Measurements from ENCODE around the gene HOXB9.

DNA sequence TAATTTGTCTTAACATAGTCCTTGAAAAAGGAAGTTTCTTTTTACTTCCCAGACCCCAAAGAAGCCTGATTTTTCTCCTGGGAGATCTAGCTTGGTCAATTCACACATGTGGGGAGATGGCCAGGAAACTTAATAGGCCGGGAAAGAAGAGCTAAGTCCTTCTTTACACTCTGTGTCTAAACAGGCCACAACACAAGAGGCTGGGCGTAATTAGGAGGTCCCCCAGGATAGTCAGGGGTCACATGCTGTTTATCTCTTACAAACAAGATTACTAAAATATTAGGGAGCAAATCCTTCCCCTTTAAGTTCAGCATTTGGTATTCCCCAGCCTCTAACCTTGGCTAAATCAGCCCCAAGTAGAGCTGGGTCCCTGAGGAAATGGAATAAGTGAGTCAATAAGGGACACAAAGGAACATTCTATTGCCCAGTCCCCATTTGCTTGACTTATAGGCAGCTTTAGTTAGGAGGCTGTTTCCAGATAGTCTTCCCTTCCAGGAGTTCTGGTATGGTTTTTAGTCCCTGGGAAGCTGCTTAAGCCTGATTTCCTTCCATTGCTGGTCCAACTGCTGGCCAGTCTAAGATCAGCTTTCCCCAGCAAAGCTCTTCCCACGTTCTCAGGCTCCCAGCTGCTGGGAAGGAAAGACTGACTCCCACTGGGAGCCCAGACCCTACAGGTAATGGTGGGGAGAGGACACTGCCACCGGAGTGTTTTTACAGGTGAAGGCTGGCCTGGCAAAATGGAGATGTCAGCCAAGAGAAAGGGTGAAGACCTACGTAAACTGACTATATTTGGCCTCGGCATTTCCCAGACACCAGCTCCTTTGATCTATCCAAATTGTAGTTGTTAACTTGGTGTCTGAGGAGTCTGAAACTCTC lies 14.1 kb upstream of the HOXB9 start:
- TF ChIP-seq, protein P1, sequence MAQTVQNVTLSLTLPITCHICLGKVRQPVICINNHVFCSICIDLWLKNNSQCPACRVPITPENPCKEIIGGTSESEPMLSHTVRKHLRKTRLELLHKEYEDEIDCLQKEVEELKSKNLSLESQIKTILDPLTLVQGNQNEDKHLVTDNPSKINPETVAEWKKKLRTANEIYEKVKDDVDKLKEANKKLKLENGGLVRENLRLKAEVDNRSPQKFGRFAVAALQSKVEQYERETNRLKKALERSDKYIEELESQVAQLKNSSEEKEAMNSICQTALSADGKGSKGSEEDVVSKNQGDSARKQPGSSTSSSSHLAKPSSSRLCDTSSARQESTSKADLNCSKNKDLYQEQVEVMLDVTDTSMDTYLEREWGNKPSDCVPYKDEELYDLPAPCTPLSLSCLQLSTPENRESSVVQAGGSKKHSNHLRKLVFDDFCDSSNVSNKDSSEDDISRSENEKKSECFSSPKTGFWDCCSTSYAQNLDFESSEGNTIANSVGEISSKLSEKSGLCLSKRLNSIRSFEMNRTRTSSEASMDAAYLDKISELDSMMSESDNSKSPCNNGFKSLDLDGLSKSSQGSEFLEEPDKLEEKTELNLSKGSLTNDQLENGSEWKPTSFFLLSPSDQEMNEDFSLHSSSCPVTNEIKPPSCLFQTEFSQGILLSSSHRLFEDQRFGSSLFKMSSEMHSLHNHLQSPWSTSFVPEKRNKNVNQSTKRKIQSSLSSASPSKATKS (CRISPR knock-in tag; IDR thresholded peaks at IDR 0.05) = no peak
- no peak for TF ChIP-seq EZH2 (conservative IDR thresholded peaks at IDR 0.05; ENCODE audit: low read depth, low read length)
- TF ChIP-seq KDM4B (CRISPR knock-in tag; IDR thresholded peaks at IDR 0.05) = no peak
- no peak for TF ChIP-seq MAZ (IDR thresholded peaks at IDR 0.05; ENCODE audit: borderline replicate concordance, low read depth, low read length)
- no peak for TF ChIP-seq MAZ (CRISPR knock-in tag; IDR thresholded peaks at IDR 0.05; ENCODE audit: low read depth)
- no peak for TF ChIP-seq BCLAF1 (IDR thresholded peaks at IDR 0.05)
- TF ChIP-seq TCF7L2 (IDR thresholded peaks at IDR 0.05; ENCODE audit: low read depth, low read length) = no peak
- no peak for TF ChIP-seq RELA (CRISPR knock-in tag; IDR thresholded peaks at IDR 0.05)

Data from HepG2 (cell line).